PC-3 (cell line): ENCODE measurements around the gene ITGB4. TPM values are rescaled to one million over a fixed set of nuclear protein-coding genes. Genes with fewer than 3 reads are reported as not detected.

Experiments used
- ATAC-seq: fragments of 200-7000 bp; cut with Tn5 transposase; 2 replicates; pipeline ENCODE4 v1.9.1; 2020; ENCODE audit warnings: mild to moderate bottlenecking, moderate library complexity
- BruUV-seq: library from RNA; stranded (reverse); fragments of 400-500 nt; replicated peaks from 2 replicates; lab custom pipeline; 2021; lab: Mats Ljungman, UMichigan
- CTCF ChIA-PET: fragments of 300-600 bp; sonication (Branson Sonifier 250); formaldehyde crosslinking; loops from one replicate; lab custom pipeline; 2022; ENCODE audit warnings: antibody characterized with exemption; lab: Charles Lee
- POLR2A ChIA-PET: fragments of 300-600 bp; sonication (Branson Sonifier 250); formaldehyde crosslinking; loops from one replicate; lab custom pipeline; 2022; ENCODE audit warnings: antibody characterized with exemption; ENCODE audit not compliant: unreplicated experiment; lab: Charles Lee
- DNase-seq: peaks from one replicate; pipeline ENCODE4 v3.0.0-alpha.2; 2015
- H2AFZ ChIP-seq: fragments of 300-600 bp; sonication (generic); 2 replicates; pipeline ENCODE4 v1.6.0; 2016; ENCODE audit warnings: antibody characterized with exemption, low read length
- H3F3A ChIP-seq: fragments of 300-600 bp; sonication (generic); one replicate; pipeline ENCODE4 v1.6.0; 2017; ENCODE audit warnings: antibody characterized with exemption, low read length, control low read depth, mild to moderate bottlenecking; ENCODE audit not compliant: unreplicated experiment
- H3K27ac ChIP-seq: fragments of 300-600 bp; sonication (generic); 2 replicates; pipeline ENCODE4 v1.5.1; 2016; ENCODE audit warnings: mild to moderate bottlenecking, low read length
- H3K27me3 ChIP-seq: fragments of 300-600 bp; sonication (generic); 2 replicates; pipeline ENCODE4 v1.6.1; 2016; ENCODE audit warnings: low read length, mixed read lengths
- H3K36me3 ChIP-seq: fragments of 300-600 bp; sonication (generic); 2 replicates; pipeline ENCODE4 v1.6.1; 2016; ENCODE audit warnings: low read depth, mixed run types, low read length, mixed read lengths
- H3K4me1 ChIP-seq: fragments of 300-600 bp; sonication (generic); 2 replicates; pipeline ENCODE4 v1.5.1; 2016; ENCODE audit warnings: low read length; ENCODE audit not compliant: insufficient read depth
- H3K4me2 ChIP-seq: fragments of 300-600 bp; sonication (generic); 2 replicates; pipeline ENCODE4 v1.6.0; 2016; ENCODE audit warnings: low read length
- H3K4me3 ChIP-seq: fragments of 300-600 bp; sonication (generic); 2 replicates; pipeline ENCODE4 v1.5.1; 2016; ENCODE audit warnings: mild to moderate bottlenecking, low read length, mixed read lengths
- H3K79me2 ChIP-seq: fragments of 300-600 bp; sonication (generic); 2 replicates; pipeline ENCODE4 v1.6.1; 2017; ENCODE audit warnings: low read length, mixed read lengths
- H3K9ac ChIP-seq: fragments of 300-600 bp; sonication (generic); 2 replicates; pipeline ENCODE4 v1.6.0; 2016; ENCODE audit warnings: mild to moderate bottlenecking, low read length
- H3K9me2 ChIP-seq: fragments of 300-600 bp; sonication (generic); replicated peaks from 2 replicates; pipeline ENCODE4 v1.6.1; 2016; ENCODE audit warnings: mixed run types, low read length, mixed read lengths
- H3K9me3 ChIP-seq: fragments of 300-600 bp; sonication (generic); 2 replicates; pipeline ENCODE4 v1.6.1; 2016; ENCODE audit warnings: low read length, mixed read lengths
- H4K20me1 ChIP-seq: fragments of 300-600 bp; sonication (generic); 2 replicates; pipeline ENCODE4 v1.6.1; 2016; ENCODE audit warnings: low read length, mixed read lengths
- CTCF ChIP-seq: fragments of 300-600 bp; sonication (generic); conservative IDR thresholded peaks from 2 replicates; pipeline ENCODE4 v1.5.1; 2017; ENCODE audit warnings: antibody characterized with exemption, low read depth, mild to moderate bottlenecking, low read length
- EZH2 ChIP-seq: fragments of 300-600 bp; sonication (generic); IDR thresholded peaks from one replicate; pipeline ENCODE4 v1.6.1; 2017; ENCODE audit warnings: antibody characterized with exemption, mild to moderate bottlenecking, low read length; ENCODE audit not compliant: unreplicated experiment
- EZH2phosphoT487 ChIP-seq: fragments of 300-600 bp; sonication (generic); IDR thresholded peaks from 2 replicates; pipeline ENCODE4 v1.6.1; 2018; ENCODE audit warnings: mild to moderate bottlenecking, antibody characterized with exemption, low read length, borderline replicate concordance
- intact Hi-C: fragments of 100-400 bp; cut with micrococcal nuclease; formaldehyde crosslinking; loops from 2 replicates; pipeline ENCODE4 v1.9.0; 2023
- total RNA-seq: library from RNA; depleted of rRNA; stranded (reverse); fragments of >200 nt; gene quantifications from 2 replicates; pipeline ENCODE4 v1.2.3, GENCODE V29; 2014

Gene ITGB4
- total RNA-seq, 1 experiment from 2014 or later, result 273 TPM

- TF ChIP-seq EZH2phosphoT487 (no peak), EZH2 (no peak), CTCF (no peak)
- DNase-seq (no peak), ATAC-seq (no peak)
- POLR2A ChIA-PET, result no interaction called here
- Histone ChIP-seq H3K9ac (no peak overlapping the region), H3K36me3 (peaks cover 68% of the 10 kb centered on the region), H4K20me1 (no peaks in the 10 kb centered on the region), H3K9me2 (no peaks in the 10 kb centered on the region), H3K4me3 (no peak overlapping the region), H3K4me1 (peaks cover 45% of the 10 kb centered on the region), H3K9me3 (no peaks in the 10 kb centered on the region), H3K27me3 (no peaks in the 10 kb centered on the region), H2AFZ (no peak overlapping the region), H3K79me2 (peaks cover 12% of the 10 kb centered on the region), H3F3A (peaks cover 6% of the 10 kb centered on the region), H3K4me2 (no peak overlapping the region), H3K27ac (no peak overlapping the region)
- CTCF ChIA-PET, result no interaction called here
- intact Hi-C loops, result no loop called here
- BruUV-seq, result no TSS peak
Measured at GRCh38 chr17:75704963-75705875, 16.0 kb upstream of the ITGB4 start.

DNA sequence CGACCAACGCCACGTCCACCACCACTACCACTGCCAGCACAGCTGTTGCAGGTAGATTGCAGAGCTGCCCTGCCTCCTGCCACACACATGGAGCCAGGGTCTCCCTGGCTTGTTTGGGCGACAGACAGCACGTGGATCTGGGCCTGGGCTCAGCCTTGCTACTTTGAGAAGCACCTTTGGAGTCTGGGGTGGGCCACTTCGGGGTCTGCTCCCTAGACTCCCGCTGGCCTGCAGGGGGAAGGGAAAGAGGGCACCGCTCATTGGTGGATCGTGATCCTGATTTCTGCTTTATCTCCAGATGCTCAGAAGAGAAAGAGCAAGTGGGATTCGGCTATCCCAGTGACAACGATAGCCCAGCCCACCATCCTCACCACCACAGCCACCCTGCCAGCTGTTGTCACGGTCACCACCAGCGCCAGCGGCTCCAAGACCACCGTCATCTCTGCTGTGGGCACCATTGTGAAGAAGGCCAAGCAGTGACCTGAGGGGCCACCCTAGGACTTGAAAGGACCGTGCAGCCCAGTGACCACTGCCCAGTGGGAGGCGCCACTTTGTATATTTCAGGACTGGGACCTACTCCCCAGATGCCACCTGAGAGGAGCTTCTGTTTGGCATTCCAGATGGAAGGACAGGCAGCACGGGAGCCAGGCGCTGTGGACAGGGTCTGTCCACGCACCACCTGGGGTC, 15.1 kb upstream of the ITGB4 start:
- intact Hi-C loops, result loop anchor here (2.0 kb wide), 1 partner anchor 15 kb away; the partner anchor contains the start of gene ITGB4
- peaks cover 36% of the 10 kb centered on the region for H3K4me1 ChIP-seq

More for the DNA sequence above, 15.1 kb upstream of the ITGB4 start:
- Histone ChIP-seq H3K36me3 (peaks cover 63% of the 10 kb centered on the region), H3K27ac (peak overlapping the region; percentile 68), H3K79me2 (peaks cover 7% of the 10 kb centered on the region), H3K27me3 (no peaks in the 10 kb centered on the region), H3K4me2 (peak overlapping the region; percentile 73), H4K20me1 (no peaks in the 10 kb centered on the region), H3K9me3 (no peaks in the 10 kb centered on the region), H3K4me3 (no peak overlapping the region), H3K9ac (peak overlapping the region; percentile 4; the same call in 1 of the 2 replicates), H3F3A (peaks cover 6% of the 10 kb centered on the region), H2AFZ (no peak overlapping the region), H3K9me2 (no peaks in the 10 kb centered on the region)
- ATAC-seq (no peak), DNase-seq (no peak)
- CTCF ChIA-PET, result interaction anchor here (0.7 to 1.6 kb wide), 5 partner anchors 12 to 42 kb away, joined by 3 to 7 read pairs (median 4); no protein-coding TSS in a partner anchor
- TSS peak; percentile 72 for BruUV-seq
- TF ChIP-seq EZH2phosphoT487, result no peak
- TF ChIP-seq CTCF, result peak; percentile 45
- POLR2A ChIA-PET, result interaction anchor here (1.3 kb wide), 1 partner anchor 15 kb away, joined by 7 read pairs; the partner anchor contains the start of gene ITGB4
